GM12892 (cell line): ENCODE data around the gene ITGA3.

Experiments
- DNase-seq: peaks from one replicate; pipeline ENCODE4 v3.0.0; 2011; ENCODE audit not compliant: insufficient read length
- FAIRE-seq: peaks from 2 replicates; lab custom pipeline; 2011; peaks lifted over from hg19 to GRCh38; lab: Jason Lieb, UNC
- POLR2A ChIP-seq: IDR thresholded peaks from 2 replicates; pipeline ENCODE4 v1.6.1; 2011; ENCODE audit warnings: low read depth, low read length, control low read depth
- POLR2AphosphoS5 ChIP-seq: IDR thresholded peaks from 2 replicates; pipeline ENCODE4 v1.6.1; 2011; ENCODE audit warnings: low read depth, low read length, control low read depth
- TAF1 ChIP-seq: IDR thresholded peaks from 2 replicates; pipeline ENCODE4 v1.6.1; 2011; ENCODE audit warnings: low read depth, mild to moderate bottlenecking, control low read depth, low read length, borderline replicate concordance

ITGA3 gene

DNA sequence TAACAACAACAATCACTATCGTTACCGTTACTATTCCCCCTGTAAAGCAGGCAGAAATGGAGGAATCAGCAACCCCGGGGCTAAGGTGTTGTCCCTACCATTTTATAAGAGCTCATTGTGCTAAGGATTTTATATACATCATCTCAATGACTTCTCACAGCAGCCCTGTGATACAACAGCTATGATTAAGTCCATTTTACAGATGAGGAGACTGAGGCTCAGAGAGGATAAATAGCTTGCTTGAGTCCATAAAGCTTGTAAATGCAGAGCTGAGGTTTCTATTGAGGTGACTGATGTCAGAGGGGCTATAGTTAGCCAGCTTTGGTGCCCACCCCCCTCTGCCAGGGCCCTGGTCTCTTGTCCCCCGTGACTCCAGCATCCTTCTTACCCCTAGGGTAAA is 22.5 kb downstream of the ITGA3 start:
- no peak for TF ChIP-seq POLR2A
- no peak for TF ChIP-seq POLR2AphosphoS5
- TF ChIP-seq TAF1: no peak
- FAIRE-seq (no peak), DNase-seq (no peak)

- FAIRE-seq (peak; percentile 9), DNase-seq (peak; percentile 77)
- TF ChIP-seq POLR2AphosphoS5 (no peak), TAF1 (no peak), POLR2A (no peak)
Measured at GRCh38 chr17:50079334-50080095, 23.6 kb downstream of the ITGA3 start.

GRCh38 chr17:50080096-50080480 is 24.2 kb downstream of the ITGA3 start:
- no peak for TF ChIP-seq TAF1
- no peak for TF ChIP-seq POLR2AphosphoS5
- TF ChIP-seq POLR2A: no peak
- DNase-seq (no peak), FAIRE-seq (no peak)

DNA sequence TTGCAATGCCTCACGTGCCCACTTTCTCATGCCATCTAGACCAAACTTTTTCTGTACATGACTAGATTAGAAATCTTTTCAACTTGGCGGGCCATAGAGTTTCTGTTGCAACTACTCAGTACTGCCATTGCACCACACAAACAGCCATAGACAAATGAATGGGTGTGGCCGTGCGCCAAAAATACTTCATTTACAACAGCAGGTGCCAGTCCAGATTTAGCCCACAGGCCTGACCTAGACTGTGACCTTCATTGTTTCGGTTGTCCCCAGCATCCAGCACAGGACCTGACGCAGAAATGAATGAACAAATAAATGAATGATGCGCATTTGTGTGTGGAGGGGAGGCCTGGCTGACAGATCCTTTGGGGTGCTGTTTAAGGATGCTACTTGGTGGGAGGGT is 24.9 kb downstream of the ITGA3 start:
- DNase-seq: no peak
- TF ChIP-seq POLR2AphosphoS5 (no peak), TAF1 (no peak), POLR2A (no peak)
- no peak for FAIRE-seq

DNA sequence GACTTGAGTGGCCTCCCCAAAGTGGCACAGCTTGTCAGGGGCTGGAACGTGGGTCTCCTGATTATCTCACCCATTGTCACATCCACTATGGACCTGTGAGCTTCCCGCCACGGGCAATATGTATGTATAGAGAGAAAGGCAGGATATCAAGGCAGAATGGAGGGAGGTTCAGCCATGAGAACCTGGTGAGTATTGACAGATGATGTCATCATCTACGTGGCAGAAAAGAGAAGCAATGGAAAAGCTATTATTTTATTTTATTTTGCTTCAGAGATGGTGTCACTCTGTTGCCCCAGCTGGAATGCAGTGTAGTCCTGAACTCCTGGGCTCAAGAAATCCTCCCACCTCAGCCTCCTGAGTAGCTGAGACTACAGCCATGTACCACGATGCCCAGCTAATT is 25.8 kb downstream of the ITGA3 start:
- no peak for DNase-seq
- TF ChIP-seq POLR2A (no peak), TAF1 (no peak), POLR2AphosphoS5 (no peak)
- FAIRE-seq: no peak

DNA sequence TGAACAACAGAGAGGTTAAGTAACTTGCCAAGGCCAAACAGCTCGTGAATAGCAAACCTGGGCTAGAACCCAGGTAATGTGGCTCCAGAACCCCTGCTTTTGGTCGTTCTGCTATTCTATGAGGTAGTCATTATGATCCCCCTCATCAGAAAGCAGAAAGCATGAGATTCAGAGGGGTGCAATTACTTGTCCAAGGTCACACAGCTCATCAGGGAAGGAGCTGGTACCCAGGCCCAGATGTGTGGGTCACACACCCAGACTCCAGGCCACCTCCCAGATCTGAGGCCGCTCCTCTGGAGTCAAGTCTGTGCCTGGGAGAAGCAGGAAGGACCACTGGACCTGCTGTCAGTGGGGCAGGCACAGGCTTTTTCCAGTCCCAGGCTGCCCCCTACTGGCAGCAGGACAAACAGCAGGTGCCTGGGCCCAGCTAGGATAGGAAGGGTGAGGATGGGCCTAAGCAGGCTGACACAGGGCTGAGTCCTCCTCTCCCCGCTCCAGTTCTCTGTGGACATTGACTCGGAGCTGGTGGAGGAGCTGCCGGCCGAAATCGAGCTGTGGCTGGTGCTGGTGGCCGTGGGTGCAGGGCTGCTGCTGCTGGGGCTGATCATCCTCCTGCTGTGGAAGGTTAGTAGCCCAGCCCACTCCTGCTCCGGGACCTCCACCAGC is 31.5 kb downstream of the ITGA3 start:
- peak; percentile 70 for FAIRE-seq
- no peak for TF ChIP-seq POLR2A
- no peak for TF ChIP-seq POLR2AphosphoS5
- TF ChIP-seq TAF1: no peak

GRCh38 chr17:50087912-50088405 is 32.0 kb downstream of the ITGA3 start:
- no peak for DNase-seq
- FAIRE-seq: no peak
- TF ChIP-seq TAF1 (no peak), POLR2AphosphoS5 (no peak), POLR2A (no peak)

More for the DNA sequence above, 31.5 kb downstream of the ITGA3 start:
- peak; percentile 88 for DNase-seq

GRCh38 chr17:50088952-50089825 is 33.3 kb downstream of the ITGA3 start:
- TF ChIP-seq POLR2AphosphoS5 (no peak), TAF1 (no peak), POLR2A (no peak)
- DNase-seq: no peak

DNA sequence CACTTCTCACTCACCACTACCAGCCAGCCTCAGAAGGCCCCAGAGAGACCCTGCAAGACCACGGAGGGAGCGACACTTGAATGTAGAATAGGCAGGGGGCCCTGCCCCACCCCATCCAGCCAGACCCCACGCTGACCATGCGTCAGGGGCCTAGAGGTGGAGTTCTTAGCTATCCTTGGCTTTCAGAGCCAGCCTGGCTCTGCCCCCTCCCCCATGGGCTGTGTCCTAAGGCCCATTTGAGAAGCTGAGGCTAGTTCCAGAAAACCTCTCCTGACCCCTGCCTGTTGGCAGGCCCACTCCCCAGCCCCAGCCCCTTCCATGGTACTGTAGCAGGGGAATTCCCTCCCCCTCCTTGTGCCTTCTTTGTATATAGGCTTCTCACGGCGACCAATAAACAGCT is 34.2 kb downstream of the ITGA3 start:
- TF ChIP-seq POLR2AphosphoS5: no peak
- no peak for TF ChIP-seq TAF1
- no peak for TF ChIP-seq POLR2A
- FAIRE-seq (no peak), DNase-seq (no peak)

More at GRCh38 chr17:50088952-50089825, 33.3 kb downstream of the ITGA3 start:
- no peak for FAIRE-seq

- no peak for DNase-seq
- no peak for TF ChIP-seq POLR2AphosphoS5
- no peak for TF ChIP-seq TAF1
- no peak for TF ChIP-seq POLR2A
- FAIRE-seq: no peak
Measured at GRCh38 chr17:50090971-50091917, 35.3 kb downstream of the ITGA3 start.
